HG03442 (cell line): ENCODE measurements around the gene OR51B2.
A peak's percentile ranks its signal among the peaks of the same experiment; 100 is the strongest.
"Not testable (repeated sequence)": the region's sequence is repeated elsewhere in the genome, so short reads cannot be mapped to it uniquely, and the experiment has no call there.

ENCODE experiments used
- ATAC-seq: cut with Tn5 transposase; IDR thresholded peaks from one replicate; pipeline ENCODE4 v1.9.1; 2021; ENCODE audit warnings: mild to moderate bottlenecking, moderate library complexity; ENCODE audit not compliant: unreplicated experiment

OR51B2 gene

GRCh38 chr11:5324197-5324596 lies at the start of gene OR51B2:
TSS of gene OR51B2 (minus strand) at chr11:5324297. CDS start at chr11:5324297, 0 bp downstream.
- ATAC-seq, result no peak

GRCh38 chr11:5369789-5370188 lies 45.7 kb upstream of the OR51B2 start:
- ATAC-seq, result no peak

GRCh38 chr11:5368502-5369043 lies 44.5 kb upstream of the OR51B2 start:
- no peak for ATAC-seq

- no peak for ATAC-seq
Measured at GRCh38 chr11:5367448-5368074, 43.5 kb upstream of the OR51B2 start.

- no peak for ATAC-seq
Measured at GRCh38 chr11:5366856-5367255, 42.8 kb upstream of the OR51B2 start.

GRCh38 chr11:5366365-5366764 lies 42.3 kb upstream of the OR51B2 start:
- ATAC-seq, result not testable (repeated sequence)

GRCh38 chr11:5364214-5364613 lies 40.1 kb upstream of the OR51B2 start:
- no peak for ATAC-seq

GRCh38 chr11:5363679-5364078 lies 39.6 kb upstream of the OR51B2 start:
- ATAC-seq, result no peak

GRCh38 chr11:5362017-5362625 lies 38.0 kb upstream of the OR51B2 start:
- no peak for ATAC-seq

- not testable (repeated sequence) for ATAC-seq
Measured at GRCh38 chr11:5356031-5356430, 31.9 kb upstream of the OR51B2 start.

GRCh38 chr11:5351208-5351607 lies 27.1 kb upstream of the OR51B2 start, which contains the start of gene OR51B6:
TSS of gene OR51B6 (plus strand) at chr11:5351508. CDS start at chr11:5351508, 0 bp downstream.
- no peak for ATAC-seq

- ATAC-seq, result no peak
Measured at GRCh38 chr11:5349550-5349949, 25.5 kb upstream of the OR51B2 start.

- ATAC-seq, result no peak
Measured at GRCh38 chr11:5348551-5349194, 24.6 kb upstream of the OR51B2 start.

- no peak for ATAC-seq
Measured at GRCh38 chr11:5345831-5346230, 21.7 kb upstream of the OR51B2 start.

- ATAC-seq, result no peak
Measured at GRCh38 chr11:5343474-5344335, 19.6 kb upstream of the OR51B2 start, which contains the start of gene OR51B5. TSS of gene OR51B5 (minus strand) at chr11:5343524. CDS start at chr11:5343524, 0 bp downstream.

- ATAC-seq, result peak; percentile 55
Measured at GRCh38 chr11:5339771-5340322, 15.8 kb upstream of the OR51B2 start.

- not testable (repeated sequence) for ATAC-seq
Measured at GRCh38 chr11:5337253-5337652, 13.2 kb upstream of the OR51B2 start.

- no peak for ATAC-seq
Measured at GRCh38 chr11:5336331-5336730, 12.2 kb upstream of the OR51B2 start.

- ATAC-seq, result no peak
Measured at GRCh38 chr11:5335170-5335569, 11.1 kb upstream of the OR51B2 start.

GRCh38 chr11:5317292-5317691 lies 6.8 kb downstream of the OR51B2 start:
- no peak for ATAC-seq
